Activated CD4-positive, CD25-positive, alpha-beta regulatory T cell (primary cell): ENCODE results near the gene FRAT1.

ENCODE experiments used
- DNase-seq, 4 experiments: peaks; one replicate each; lab custom pipeline; 2025; lab: John Stamatoyannopoulos, UW

FRAT1 gene

DNA sequence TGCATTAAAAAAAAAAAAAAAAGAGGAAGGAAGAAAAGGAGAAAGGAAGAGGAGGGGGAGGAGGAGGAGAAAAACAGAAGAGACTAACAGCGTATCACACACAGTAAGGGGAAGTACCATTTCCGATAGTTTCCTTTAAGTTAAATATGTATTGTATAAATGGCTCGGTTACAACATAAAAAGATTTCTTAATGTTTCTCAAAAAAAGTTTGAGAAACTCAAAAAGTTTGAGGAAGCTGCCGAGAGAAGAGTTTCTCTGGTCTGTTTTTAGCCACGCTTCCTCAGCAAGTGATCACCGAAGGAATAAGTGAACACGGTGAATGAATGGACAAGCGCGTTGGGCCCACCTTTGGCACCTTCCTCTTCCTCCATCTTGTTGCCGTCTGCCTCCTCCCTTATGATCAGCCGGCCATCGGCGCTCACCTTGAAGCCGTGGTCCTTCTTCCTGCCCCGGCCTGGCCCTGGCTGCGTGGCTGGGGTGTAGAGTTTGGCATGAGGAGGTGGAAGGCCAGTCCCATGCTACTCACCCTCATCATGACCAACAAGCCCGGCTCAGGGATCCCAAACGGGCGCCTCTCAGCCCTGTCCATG is 46.8 kb downstream of the FRAT1 start:
- DNase-seq: no peak

GRCh38 chr10:97366572-97366971 is 47.5 kb downstream of the FRAT1 start:
- no peak for DNase-seq

- DNase-seq: no peak
Measured at GRCh38 chr10:97367126-97367649, 48.1 kb downstream of the FRAT1 start.
